Neuronal stem cell (in vitro differentiated cells): ENCODE results near the gene DUSP28.

Source experiments
- DNase-seq: peaks from one replicate; pipeline ENCODE4 v3.0.0-alpha.2; 2013; ENCODE audit warnings: low spot score
- H2AFZ ChIP-seq: one replicate; pipeline ENCODE4 v1.6.1; 2013; ENCODE audit warnings: mild to moderate bottlenecking, low read length, inconsistent platforms
- H2AK5ac ChIP-seq: 2 replicates; pipeline ENCODE4 v1.6.1; 2013; ENCODE audit warnings: low read depth, mild to moderate bottlenecking, inconsistent platforms, low read length, moderate library complexity, mixed read lengths
- H2BK120ac ChIP-seq: 2 replicates; pipeline ENCODE4 v1.6.1; 2013; ENCODE audit warnings: low read depth, mild to moderate bottlenecking, inconsistent platforms, low read length, moderate library complexity, mixed read lengths
- H2BK12ac ChIP-seq: one replicate; pipeline ENCODE4 v1.6.1; 2013; ENCODE audit warnings: low read length, inconsistent platforms
- H2BK15ac ChIP-seq: 2 replicates; pipeline ENCODE4 v1.6.1; 2013; ENCODE audit warnings: mild to moderate bottlenecking, low read length, inconsistent platforms, mixed read lengths
- H2BK5ac ChIP-seq: one replicate; pipeline ENCODE4 v1.6.1; 2013; ENCODE audit warnings: inconsistent platforms, mild to moderate bottlenecking, low read length, moderate library complexity
- H3K14ac ChIP-seq: one replicate; pipeline ENCODE4 v1.6.1; 2013; ENCODE audit warnings: low read length, inconsistent platforms
- H3K18ac ChIP-seq: 2 replicates; pipeline ENCODE4 v1.6.1; 2013; ENCODE audit warnings: low read length, inconsistent platforms
- H3K23ac ChIP-seq: 2 replicates; pipeline ENCODE4 v1.6.1; 2013; ENCODE audit warnings: low read depth, mild to moderate bottlenecking, mixed read lengths, low read length, inconsistent platforms; ENCODE audit not compliant: poor library complexity
- H3K27ac ChIP-seq: replicated peaks from 3 replicates; pipeline ENCODE4 v1.5.1; 2013; ENCODE audit warnings: low read length, inconsistent platforms
- H3K27me3 ChIP-seq, 3 experiments: 2 replicates each; pipeline ENCODE4 v1.6.1; 2013; ENCODE audit warnings: low read length in 3 of 3, mild to moderate bottlenecking in 2 of 3, inconsistent platforms in 1 of 3, low read depth in 1 of 3, mixed read lengths in 1 of 3, moderate library complexity in 1 of 3; ENCODE audit not compliant: control insufficient read depth in 3 of 3, insufficient read depth in 3 of 3
- H3K36me3 ChIP-seq, 2 donors: replicated peaks in 1 of 2; 2 replicates each; pipeline ENCODE4 v1.6.1; 2013; ENCODE audit warnings: low read length in 2 of 2; ENCODE audit not compliant: control insufficient read depth in 2 of 2, insufficient read depth in 2 of 2
- H3K4ac ChIP-seq: 2 replicates; pipeline ENCODE4 v1.6.1; 2013; ENCODE audit warnings: inconsistent platforms, mild to moderate bottlenecking, low read length, moderate library complexity
- H3K4me1 ChIP-seq, 2 donors: 1 replicate in 1 of 2; 2 replicates in 1 of 2; pipeline ENCODE4 v1.6.1; 2013; ENCODE audit warnings: low read length in 2 of 2, low read depth in 1 of 2; ENCODE audit not compliant: control insufficient read depth in 2 of 2, insufficient read depth in 1 of 2
- H3K4me2 ChIP-seq: one replicate; pipeline ENCODE4 v1.6.1; 2013; ENCODE audit warnings: mild to moderate bottlenecking, low read length, inconsistent platforms; ENCODE audit not compliant: insufficient read depth, poor library complexity, severe bottlenecking
- H3K4me3 ChIP-seq, 2 donors: 2 replicates each; pipeline ENCODE4 v1.5.1; 2013; ENCODE audit warnings: low read length in 2 of 2, mild to moderate bottlenecking in 2 of 2, inconsistent platforms in 1 of 2, moderate library complexity in 1 of 2
- H3K79me1 ChIP-seq: one replicate; pipeline ENCODE4 v1.6.1; 2013; ENCODE audit warnings: low read depth, mild to moderate bottlenecking, inconsistent platforms, low read length, moderate library complexity
- H3K9ac ChIP-seq: one replicate; pipeline ENCODE4 v1.6.1; 2013; ENCODE audit warnings: mild to moderate bottlenecking, low read depth, low read length, inconsistent platforms; ENCODE audit not compliant: poor library complexity
- H3K9me3 ChIP-seq, 2 donors: replicated peaks in 1 of 2; 2 replicates each; pipeline versions ENCODE3 to v1.6.1; 2013; ENCODE audit warnings: low read length in 2 of 2, mild to moderate bottlenecking in 2 of 2, inconsistent platforms in 1 of 2, low read depth in 1 of 2, mixed read lengths in 1 of 2, moderate library complexity in 1 of 2; ENCODE audit not compliant: control insufficient read depth in 2 of 2, insufficient read depth in 1 of 2
- H4K8ac ChIP-seq: one replicate; pipeline ENCODE4 v1.6.1; 2013; ENCODE audit warnings: low read depth, mild to moderate bottlenecking, inconsistent platforms, low read length, moderate library complexity
- H4K91ac ChIP-seq: one replicate; pipeline ENCODE4 v1.6.1; 2013; ENCODE audit warnings: low read length, low read depth, mild to moderate bottlenecking, inconsistent platforms; ENCODE audit not compliant: poor library complexity
- WGBS, 2 donors: extraction: QIAGEN DNeasy Blood & Tissue Kit; methylation state at CpG; one replicate each; pipeline ENCODE4 v1.1.7; 2013; ENCODE audit warnings: missing lambda C conversion rate in 2 of 2, mixed read lengths in 1 of 2; ENCODE audit not compliant: insufficient read length in 2 of 2, insufficient replicate concordance in 1 of 2; ENCODE audit errors: extremely low coverage in 2 of 2; 5-methylcytosine and 5-hydroxymethylcytosine counted together

DUSP28 gene

DNA sequence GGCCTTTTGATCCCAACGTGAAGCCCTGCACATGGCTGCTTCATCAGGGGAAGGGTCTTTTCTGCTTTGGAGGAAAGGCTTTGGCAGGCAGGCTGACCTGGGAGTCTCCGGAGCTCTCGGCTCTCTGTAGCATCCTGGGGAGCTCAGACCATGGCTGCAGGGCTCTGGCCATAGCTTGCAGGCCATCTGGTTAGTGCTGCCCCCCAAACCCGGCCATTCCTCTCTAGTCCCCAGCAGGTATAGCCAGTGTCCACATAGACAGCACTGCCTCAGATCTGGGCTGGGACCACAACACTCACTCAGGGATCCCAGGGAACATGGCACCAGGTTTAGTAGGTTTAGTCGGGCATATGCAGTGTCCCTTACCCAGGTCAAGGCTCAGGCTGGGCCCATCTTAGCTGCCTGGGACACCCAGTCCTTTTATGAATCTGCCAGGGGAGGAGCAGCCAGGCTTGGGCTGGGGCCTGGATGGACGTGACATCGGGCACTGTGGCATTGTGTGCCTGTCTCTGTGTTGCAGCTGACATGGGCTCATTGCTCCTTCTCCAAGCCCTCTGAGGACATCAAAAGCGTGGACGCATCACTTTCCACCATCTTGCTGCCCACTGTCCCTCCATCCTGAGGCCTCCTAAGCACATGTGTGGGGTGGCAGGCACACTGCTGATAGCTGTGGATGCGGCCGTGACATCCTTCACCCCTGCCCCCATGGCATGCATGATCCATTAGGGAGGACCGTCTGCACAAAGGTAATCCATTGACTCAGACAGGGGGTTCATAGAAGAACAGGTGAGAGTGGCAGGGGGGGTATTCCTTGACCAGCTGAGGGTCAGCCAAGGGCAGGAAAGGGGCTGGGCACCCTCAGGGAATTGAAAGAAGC is 45.9 kb downstream of the DUSP28 start:
- H2AK5ac ChIP-seq, result no peak overlapping the region
- H3K27me3 ChIP-seq, result no peaks in the 10 kb centered on the region
- H3K23ac ChIP-seq, result peak overlapping the region; percentile 81
- H2BK120ac ChIP-seq, result no peak overlapping the region
- no peak overlapping the region for H3K4me3 ChIP-seq
- H4K91ac ChIP-seq, result no peak overlapping the region
- no peak overlapping the region for H4K8ac ChIP-seq
- no peak overlapping the region for H3K18ac ChIP-seq
- H2BK15ac ChIP-seq, result no peak overlapping the region
- H3K4me2 ChIP-seq, result no peak overlapping the region
- H3K9me3 ChIP-seq, result no peaks in the 10 kb centered on the region
- H3K4me1 ChIP-seq, result no peaks in the 10 kb centered on the region
- no peak overlapping the region for H2BK5ac ChIP-seq
- no CpG with 5 or more reads among the region's 12 CpGs for WGBS, 2 donors
- peaks cover 0 to 2% of the 10 kb centered on the region in 2 donors for H3K36me3 ChIP-seq
- no peak overlapping the region for H3K27ac ChIP-seq
- DNase-seq, result no peak
- peaks cover 2% of the 10 kb centered on the region for H3K79me1 ChIP-seq
- peak overlapping the region; percentile 70 for H3K9ac ChIP-seq
- no peak overlapping the region for H3K4ac ChIP-seq
- no peak overlapping the region for H2AFZ ChIP-seq
- H3K14ac ChIP-seq, result peak overlapping the region; percentile 41
- H2BK12ac ChIP-seq, result no peak overlapping the region

DNA sequence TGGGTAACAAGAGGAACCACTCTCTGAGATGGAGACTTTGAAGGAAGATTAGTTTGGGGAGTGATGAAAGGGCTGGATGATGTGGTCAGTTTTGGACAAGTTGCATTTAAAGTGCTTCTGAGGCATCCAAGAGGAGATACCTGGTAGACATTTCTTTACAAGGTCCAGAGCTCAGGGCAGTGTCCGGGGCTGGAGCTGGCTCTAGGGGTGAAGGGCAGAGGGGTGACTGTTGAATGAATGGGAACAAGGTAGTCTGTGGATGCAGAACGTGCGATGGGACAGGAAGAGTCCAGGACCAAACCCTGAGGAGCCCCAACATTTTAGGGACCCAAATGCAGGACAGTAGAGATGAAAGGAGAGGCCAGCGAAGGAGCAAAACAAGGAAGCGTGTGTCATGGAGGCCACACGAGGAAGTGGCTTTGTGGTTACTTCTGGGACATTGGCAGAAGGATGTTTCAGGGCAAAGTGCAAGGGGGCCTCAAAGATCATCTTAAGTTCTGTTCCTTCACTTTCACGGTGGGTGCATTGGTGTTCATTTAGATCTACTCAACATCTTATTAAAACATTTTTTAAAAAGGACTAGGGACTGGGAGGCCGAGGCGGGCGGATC is 51.5 kb downstream of the DUSP28 start:
- Histone ChIP-seq H3K79me1 (no peaks in the 10 kb centered on the region), H3K23ac (no peak overlapping the region), H3K27me3 (no peaks in the 10 kb centered on the region), H3K4me1 (no peaks in the 10 kb centered on the region), H3K27ac (no peak overlapping the region), H3K4me2 (no peak overlapping the region), H2BK5ac (no peak overlapping the region), H2BK120ac (no peak overlapping the region), H4K91ac (no peak overlapping the region), H2AFZ (no peak overlapping the region), H3K14ac (no peak overlapping the region), H2BK12ac (no peak overlapping the region), H3K4ac (no peak overlapping the region), H3K36me3 (no peaks in the 10 kb centered on the region), H3K18ac (no peak overlapping the region), H2AK5ac (no peak overlapping the region), H3K9ac (no peak overlapping the region), H2BK15ac (no peak overlapping the region), H3K4me3 (no peak overlapping the region), H4K8ac (no peak overlapping the region), H3K9me3 (peaks cover 0 to 4% of the 10 kb centered on the region in 2 donors)
- WGBS, 2 donors, result no CpG with 5 or more reads among the region's 10 CpGs
- DNase-seq, result no peak
